Hematopoietic multipotent progenitor cell treated with erythropoietin and hydrocortisone succinate and interleukin-3 and kit ligand, for 15 days (in vitro differentiated cells): Measurements from ENCODE around the gene GALK2.
"Not testable (repeated sequence)": the region's sequence is repeated elsewhere in the genome, so short reads cannot be mapped to it uniquely, and the experiment has no call there.

Source experiments
- DNase-seq: peaks from one replicate; pipeline ENCODE4 v3.0.0-alpha.2; 2015; ENCODE audit warnings: low spot score

GALK2 gene

DNA sequence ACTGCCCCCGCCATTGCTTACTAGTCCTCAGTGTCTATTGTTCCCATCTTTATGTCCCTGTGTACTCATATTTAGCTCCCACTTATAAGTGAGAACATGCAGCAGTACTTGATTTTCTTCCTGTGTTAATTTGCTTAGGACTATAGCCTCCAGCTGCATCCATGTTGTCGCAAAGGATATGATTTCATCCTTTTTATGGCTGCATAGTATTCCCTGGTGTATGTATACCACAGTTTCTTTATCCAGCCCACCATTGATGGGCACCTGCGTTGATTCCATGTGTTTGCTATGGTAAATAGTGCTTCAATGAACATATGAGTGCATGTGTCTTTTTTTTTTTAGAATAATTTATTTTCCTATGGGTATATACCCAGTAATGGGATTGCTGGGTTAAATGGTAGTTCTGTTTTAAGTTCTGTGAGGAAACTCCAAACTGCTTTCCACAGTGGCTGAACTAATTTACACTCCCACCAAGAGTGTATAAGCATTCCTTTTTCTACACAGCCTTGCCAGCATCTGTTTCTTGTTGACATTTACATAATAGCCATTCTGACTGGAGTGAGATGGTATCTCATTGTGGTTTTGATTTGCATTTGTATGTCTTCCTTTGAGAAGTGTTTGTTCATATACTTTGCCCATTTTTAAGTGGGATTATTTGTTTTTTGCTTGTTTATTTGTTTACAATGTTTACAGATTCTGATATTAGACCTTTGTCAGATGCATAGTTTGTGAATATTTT, 53.7 kb downstream of the GALK2 start:
- DNase-seq, result no peak

DNA sequence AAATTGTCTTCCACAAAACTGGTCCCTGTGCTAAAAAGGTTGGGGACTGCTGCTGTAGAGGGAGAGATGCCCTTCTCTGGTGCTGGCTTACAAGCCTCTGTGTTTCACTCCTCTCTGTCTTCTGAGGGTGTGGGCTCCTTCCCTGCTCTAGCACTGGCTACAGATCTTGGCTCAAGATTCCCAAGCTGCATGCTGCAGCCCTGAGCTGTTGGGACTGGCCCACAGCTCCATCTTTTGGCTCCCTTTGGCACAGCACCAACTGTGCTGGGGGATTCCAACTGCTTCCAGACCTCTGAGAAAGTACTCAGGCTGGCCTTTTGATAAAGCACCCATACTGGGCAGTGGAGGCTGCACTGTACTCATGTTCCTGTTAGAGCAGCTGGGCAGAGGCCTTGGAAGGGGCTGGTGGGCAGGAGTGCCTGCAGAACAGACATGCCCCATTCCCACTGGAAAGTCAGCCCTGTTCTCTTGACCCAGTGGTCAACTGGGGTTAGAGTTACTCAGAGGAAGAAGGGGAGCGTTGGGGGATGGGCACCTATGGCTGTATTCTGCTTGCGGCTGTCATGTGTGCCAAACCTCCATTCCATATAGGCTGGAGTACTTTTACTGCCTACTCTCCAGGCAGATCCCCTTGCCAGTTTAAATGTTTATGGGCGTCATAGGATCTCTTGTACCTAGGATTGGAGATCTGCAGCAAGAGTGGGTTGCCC, 55.7 kb downstream of the GALK2 start:
- peak; percentile 56 for DNase-seq

DNA sequence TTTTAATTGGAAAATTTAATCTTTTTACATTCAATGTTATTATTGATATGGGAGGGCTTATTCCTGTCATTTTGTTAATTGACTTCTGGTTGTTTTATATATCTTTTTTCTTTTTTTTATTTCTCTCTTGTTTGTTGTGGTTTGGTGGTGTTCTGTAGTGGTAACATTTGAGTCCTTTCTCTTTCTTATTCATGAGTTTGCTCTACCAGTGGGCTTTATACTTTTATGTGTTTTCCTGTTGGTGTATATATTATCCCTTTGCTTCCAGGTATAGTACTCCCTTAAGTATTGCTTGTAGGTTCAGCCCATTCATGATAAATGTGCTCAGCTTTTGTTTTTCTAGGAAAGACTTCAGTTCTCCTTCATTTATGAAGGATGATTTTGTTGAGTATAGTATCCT, 57.6 kb downstream of the GALK2 start:
- no peak for DNase-seq

DNA sequence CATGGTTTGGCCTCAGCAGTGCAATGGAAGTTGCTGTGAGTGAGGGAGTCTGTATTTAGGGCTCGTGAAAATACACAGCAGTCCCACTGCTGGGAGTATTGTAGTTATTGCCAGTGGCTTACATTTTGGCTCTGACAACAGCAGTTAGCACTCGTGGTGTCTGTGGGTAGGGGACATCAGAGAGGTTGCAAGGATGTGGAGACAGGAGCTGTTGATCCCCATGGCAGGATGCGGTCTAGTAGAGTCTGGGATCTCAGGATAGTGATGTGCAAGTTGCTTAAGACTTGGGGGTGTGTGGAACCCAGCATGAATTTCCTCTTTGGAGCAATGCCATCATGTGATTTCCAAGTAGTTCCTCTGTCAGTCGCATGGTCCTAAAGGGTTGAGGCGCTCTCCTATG, 59.9 kb downstream of the GALK2 start:
- no peak for DNase-seq

DNA sequence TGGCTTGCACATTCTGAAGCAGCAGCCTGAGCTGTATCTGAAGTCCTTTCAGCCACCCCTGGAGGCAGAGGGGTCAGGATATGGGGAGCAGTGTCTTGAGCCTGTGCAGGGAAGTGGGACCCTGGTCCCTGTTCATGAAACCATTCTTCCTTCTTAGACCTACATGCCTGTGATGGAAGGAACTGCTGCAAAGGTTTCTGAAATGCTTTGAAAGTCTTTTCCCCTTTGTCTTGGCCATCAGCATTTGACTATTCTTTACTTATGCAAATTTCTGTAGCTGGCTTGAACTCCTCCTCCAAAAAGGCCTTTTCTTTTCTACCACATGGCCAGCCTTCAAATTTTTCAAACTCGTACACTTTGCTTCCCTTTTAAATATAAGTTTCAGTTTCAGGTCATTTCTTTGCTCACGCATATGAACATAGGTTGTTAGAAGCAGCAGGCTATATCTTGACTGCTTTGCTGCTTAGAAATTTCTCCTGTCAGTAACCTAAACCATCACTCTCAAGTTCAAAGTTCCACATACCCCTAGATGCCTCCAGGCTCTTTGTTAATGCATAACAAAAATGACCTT, 62.3 kb downstream of the GALK2 start:
- DNase-seq, result no peak

DNA sequence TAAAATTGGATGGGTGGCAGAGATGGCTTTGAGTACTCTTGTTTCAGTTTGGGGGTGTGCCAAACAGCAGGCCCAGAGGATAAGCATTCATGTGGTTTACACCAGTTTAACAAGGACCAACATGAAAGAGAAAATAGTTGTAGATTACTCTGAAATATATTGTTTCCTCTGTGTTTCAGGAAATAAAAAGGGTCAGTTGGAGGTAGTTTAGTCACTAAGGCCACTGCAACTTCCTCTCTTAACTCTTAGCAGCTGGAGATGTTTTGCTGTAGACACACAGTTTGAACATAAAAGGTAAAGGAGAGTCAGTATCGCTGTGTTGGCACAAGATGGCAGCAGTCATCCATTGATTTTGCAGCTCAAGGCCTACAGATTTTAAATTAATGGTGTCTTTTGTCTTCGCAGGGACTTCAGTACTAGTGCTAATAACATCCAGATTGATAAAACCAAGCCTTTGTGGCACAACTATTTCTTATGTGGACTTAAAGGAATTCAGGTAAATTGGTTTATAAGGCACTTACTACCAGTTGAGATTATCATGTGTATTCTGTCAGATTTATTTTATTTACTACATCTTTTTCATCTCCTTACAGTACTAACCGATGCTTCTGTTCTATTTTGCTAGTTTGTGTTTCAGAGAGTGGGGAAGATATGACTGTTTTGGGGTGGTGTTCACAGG, 65.5 kb downstream of the GALK2 start:
- peak; percentile 63 for DNase-seq

DNA sequence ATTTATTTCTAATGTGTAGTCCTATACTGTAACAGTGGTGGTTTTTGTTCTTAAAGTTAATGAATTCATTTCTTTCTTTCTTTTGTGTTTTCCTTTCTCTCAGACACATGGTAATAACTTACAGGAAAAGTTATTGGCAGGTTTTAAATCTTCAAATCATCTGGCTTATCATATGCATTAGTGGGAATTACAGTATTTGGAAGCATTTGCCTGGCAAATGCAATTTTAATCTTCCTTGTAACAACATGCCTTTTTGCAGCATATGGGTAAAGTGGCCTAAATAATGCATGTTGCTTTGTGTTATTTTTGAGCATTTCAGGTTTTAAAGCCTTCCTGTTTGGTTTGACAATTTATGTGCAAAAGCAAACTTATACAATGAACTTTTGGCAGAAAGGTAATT, 66.8 kb downstream of the GALK2 start:
- DNase-seq, result no peak

DNA sequence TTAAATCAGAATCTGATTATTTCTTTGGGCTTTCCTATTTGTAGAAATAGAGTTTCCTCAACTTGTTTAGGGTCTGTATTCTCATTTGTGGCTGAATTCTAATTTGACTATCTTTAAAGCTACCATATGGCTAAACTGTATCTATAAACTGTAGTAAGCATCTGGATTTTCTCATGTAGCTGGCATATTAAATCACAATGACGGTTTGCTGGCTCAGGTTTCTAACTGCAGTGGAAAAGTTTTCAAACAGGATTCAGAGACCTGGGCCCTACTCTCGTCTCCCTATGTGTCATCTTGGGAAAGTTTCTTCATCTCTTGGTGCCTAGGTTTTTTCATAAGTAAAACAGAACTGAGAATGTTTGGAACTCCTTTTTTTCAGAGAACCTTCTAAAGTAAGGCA, 68.3 kb downstream of the GALK2 start:
- DNase-seq, result no peak

DNA sequence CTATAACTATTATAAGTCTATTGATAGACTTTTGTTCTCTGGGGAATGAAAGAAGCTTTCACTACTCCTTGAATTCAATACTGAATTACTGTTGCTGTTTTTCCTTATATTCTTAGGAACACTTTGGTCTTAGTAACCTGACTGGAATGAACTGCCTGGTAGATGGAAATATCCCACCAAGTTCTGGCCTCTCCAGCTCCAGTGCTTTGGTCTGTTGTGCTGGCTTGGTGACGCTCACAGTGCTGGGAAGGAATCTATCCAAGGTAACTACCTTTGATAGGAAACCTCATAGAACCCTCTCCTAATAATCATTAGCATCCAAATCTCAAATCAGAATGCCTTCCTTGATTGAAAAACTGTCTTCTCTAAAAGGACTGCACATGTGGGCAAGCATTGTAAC, 69.1 kb downstream of the GALK2 start:
- DNase-seq, result no peak

DNA sequence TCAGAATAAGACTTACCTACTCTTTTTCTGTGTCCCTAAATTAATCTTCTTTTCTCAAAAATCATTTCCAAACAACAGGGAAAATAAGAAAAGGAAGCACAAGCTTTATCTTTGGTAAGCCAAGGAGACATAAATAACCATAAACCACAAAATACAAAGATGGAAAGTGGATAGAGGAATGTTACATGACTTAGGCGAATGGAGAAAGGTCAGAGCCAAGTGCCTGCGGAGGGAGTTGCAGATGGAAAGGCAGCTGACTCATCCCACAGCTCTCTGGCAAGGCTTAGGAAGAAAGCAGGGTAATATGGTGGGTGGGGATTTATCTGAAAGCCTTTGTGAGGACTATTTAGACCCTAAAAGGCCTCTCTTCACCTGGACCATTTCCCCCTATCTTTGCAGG, 72.8 kb downstream of the GALK2 start:
- no peak for DNase-seq

DNA sequence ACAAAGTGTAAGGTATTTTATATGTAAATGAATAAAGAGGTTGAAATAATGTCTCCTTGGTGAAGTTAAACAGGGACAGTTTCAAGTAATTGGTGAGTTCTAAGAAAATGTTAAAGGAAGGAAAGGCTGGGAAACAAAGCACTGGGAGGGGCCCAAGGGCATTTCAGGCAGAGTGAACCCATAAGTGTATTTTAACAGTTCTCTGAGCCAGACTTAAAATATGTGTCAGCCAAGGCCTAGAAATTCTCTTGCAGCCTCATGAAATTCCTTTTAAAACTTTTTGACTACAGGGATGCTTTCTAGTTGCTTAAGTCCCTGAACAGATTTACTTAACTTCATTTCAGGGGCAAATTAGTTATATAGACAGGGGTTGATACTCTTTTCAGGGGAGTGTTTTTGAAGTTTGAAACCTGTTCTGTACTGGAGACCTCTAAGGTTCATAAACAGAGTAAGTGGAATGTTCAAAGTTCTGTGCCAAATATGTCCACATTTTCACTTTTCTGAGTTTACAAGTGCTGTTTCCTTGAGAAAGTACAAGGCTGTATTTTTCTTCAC, 77.6 kb downstream of the GALK2 start:
- DNase-seq, result no peak

DNA sequence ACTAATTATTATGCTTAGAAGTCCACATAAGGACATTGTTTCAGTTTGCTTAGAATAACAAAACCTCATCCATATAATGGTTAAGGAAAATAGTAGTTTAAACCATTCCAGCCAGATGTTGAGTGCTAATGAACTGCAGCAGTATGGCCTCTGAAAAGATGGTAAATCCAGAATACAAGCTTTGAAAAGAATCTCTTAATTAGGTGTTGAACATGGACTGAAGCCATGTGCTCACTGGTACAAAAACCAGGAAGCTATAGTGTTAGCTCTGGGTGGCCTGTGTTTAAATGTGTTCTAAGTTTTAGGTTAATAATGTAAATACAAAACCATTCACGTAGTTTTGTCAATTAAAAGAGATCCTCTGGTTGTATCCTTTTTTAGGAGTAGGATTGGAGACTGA, 78.2 kb downstream of the GALK2 start:
- DNase-seq, result no peak

DNA sequence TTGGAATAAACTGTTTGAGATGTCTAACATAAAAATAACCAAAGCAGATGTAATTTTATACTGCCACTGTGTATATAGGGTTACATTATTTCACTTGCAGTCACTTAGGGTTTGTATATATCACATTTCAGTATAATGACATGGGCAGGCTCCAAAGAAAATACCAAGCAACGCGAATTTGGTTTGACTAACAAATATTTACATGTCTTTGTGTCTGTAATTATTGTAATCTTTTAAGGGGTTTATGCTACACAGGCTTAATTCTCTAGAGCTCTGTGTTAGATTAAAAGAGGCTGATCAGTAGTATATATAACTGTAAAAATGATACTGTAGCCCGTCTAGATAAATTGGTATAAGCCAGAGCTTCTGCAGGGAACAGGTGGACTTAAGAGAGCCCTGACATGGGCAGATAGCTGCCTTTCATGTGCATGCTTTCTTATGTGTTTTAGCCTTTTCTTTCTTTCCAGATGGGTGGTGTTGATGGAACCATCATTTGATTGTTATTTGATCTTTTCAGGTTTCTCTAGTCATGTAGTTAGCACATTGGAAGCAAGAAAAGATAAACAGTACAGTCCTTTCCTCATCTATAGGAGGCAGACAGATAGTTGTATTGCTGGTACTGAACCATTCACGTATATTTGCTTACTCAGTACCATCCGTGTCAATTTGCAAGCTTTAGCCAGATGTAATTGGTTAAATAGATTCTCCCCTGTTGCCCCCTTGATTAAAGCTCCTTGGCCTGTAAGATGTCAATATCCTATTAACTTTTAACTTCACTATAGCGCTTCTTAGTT, 86.1 kb downstream of the GALK2 start:
- DNase-seq, result no peak

DNA sequence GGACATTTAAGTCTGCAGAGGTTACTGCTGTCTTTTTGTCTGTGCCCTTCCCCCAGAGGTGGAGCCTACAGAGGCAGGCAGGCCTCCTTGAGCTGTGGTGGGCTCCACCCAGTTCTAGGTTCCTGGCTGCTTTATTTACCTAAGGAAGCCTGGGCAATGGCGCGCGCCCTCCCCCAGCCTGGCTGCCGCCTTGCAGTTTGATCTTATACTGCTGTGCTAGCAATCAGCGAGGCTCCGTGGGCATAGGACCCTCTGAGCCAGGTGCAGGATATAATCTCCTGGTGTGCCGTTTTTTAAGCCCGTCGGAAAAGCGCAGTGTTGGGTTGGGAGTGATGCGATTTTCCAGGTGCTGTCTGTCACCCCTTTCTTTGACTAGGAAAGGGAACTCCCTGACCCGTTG, 95.1 kb downstream of the GALK2 start:
- not testable (repeated sequence) for DNase-seq

DNA sequence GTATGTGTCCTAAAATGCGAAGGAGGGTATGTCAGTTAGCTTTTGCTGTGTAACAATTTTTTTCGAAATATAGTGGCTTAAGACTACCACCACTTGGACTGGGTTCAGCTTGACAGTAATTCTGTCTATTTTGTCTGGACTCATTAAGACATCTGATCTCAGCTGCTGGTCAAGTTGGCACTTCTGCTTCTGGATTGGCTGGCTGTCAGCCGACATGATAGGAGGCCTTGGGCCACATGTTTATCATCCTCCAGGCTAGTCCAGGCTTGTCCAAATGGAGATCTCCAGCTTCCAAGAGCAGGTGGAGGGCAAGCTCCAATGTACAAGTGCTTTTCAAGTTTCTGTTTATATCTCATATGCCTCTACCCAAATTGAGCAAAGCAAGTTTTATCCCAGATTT, 95.9 kb downstream of the GALK2 start:
- DNase-seq, result no peak

DNA sequence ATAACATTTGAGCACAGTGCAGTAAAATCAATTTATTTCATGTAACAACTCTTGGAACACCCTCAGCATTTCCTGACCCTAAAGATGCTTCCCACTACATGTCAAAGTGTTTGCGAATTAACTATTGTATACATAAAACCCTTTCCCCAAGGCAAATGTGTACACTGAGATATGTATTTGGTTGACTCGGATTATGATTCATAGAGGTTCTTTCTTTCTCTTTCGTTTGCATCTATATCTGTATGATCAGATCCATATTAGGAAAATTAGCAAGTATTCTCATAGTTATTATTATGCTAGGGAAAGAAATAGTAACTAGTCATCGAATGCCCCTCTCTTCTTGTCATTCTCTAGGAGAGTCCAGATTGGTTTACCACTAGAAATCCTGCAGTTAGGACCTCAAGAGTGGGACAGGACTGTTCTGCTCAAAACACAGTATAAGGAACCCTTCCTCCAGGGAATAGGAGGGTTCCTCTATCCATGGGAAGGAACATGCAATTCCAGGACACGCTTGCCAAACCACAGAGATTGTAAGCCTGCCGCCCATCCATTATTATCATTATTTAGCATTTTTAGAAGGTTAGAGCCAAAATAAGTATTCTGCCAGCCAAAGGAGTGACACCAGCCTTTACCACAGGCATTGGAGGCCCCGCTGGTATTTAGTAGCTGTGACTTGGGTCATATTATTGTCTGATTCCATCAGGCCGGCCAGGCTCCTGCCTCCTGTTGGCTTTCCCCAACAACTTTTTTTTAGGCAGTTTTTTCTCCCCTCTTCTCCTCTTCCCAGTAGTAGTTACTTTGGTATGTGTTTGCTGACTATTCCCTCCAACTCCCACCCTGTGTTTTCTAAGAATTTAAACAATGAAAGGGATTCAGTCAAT, 100.7 kb downstream of the GALK2 start:
- no peak for DNase-seq

DNA sequence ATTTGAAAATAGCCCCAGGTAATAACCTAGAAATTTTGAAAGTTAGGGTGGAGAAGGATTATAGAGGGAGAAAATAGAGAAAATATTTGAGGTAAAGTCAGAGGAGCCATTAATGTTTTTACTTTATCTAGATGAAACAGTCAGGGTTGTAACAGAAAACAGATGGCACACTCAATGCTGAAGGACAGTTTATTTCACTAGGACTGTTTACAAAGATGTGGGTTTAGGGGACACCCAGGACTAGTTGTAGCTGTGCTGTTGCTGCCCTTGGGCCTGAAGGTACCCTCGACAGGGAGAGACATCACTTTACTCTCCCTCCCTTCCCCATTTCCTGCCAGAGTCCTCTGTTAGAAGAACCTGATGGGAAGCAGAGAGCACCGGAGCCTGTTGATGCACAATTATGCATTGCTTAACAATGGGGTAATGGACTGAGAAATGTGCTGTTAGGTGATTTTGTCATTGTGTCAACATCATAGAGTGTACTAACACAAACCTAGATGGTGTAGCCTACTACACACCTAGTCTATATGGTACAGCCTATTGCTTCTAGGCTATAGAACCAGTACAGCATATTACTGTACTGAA, 103.8 kb downstream of the GALK2 start:
- DNase-seq, result no peak

DNA sequence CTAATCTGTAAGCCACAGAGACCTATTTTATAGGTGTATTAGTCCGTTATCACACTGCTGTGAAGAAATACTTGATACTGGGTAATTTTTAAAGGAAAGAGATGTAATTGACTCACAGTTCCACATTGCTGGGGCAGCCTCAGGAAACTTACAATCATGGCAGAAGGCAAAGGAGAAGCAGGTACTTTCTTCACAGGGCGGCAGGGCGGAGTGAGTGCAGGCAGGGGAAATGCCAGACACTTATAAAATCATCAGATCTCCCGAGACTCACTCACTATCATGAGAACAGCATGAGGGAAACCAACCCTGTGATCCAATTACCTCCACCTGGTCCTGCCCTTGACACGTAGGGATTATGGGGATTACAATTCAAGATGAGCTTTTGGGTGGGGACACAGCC, 108.7 kb downstream of the GALK2 start:
- no peak for DNase-seq

DNA sequence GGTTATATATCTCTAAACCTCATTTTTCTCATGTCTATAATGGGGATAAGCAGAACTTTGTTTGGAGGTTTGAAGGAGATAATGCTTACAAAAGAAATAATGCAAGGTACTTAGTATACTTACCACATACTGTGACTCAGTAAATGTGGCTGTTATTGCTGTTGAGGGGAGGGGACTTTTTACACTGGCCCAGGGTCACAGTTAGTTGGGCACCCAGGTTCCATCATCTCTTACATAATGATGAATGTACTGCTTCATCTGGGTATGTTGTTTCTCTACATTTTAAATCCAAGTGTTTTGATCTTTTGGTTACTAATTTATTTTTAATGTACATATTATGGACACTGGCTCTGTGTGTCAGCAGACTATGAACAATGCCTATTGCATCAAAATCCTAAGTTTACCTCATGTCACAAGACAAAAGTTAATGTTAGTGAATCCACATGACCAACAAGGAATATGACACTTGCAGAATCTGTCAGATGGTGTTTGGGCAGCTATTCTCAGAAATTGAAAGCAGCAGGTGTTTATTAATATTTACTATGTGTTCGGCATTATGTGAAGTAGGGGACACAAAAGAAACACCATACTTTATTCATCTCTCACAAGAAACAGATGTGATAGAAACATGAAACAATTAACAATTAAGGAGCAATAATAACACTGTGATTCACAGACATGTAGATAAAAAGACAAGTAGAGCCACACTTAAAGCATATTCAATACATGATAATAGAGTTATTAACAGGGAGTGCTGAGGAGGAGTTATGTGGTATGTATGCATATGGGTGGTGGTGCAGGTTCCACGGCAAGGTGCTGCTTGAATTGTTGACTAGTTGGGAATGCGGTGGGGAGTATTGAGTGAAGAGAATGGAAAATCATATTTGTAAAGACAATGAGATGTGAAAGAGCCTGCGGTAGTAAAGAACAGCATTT, 109.7 kb downstream of the GALK2 start:
- DNase-seq, result no peak
